Measurements from ENCODE around the gene PMVK. TPM values are rescaled to one million over a fixed set of nuclear protein-coding genes. Genes with fewer than 3 reads are reported as not detected.

The PMVK gene
- total and polyA plus RNA-seq, 2 of the 4 experiments (the other 2 are of a cell fraction): 9.0 to 28.1 TPM

GRCh38 chr1:154931940-154932487, 4.5 kb downstream of the PMVK start:
- Histone ChIP-seq H2BK20ac (ENCODE audit: low read depth, low read length) (no peak overlapping the region), H2BK15ac (ENCODE audit: low read depth, low read length) (no peak overlapping the region), H3K56ac (ENCODE audit: extremely low read depth, insufficient read depth, low read length) (no peak overlapping the region), H3K27ac (ENCODE audit: insufficient read depth, low read length) (no peak overlapping the region), H4K20me1 (ENCODE audit: insufficient read depth, low read length) (no peaks in the 10 kb centered on the region), H3K4me1 (ENCODE audit: control insufficient read depth, insufficient read depth, low read length) (no peaks in the 10 kb centered on the region; the same call in 1 of the 2 replicates), H3K79me1 (ENCODE audit: low read depth in 1 of 2, low read length in 2 of 2) (peaks cover 0 to 14% of the 10 kb centered on the region in 2 experiments; a peak in 2 of 4 replicates), H3K18ac (ENCODE audit: low read depth, low read length) (no peak overlapping the region), H4K5ac (ENCODE audit: low read depth, low read length) (no peak overlapping the region), H3K14ac (replicated peaks; ENCODE audit: low read depth, low read length) (no peak overlapping the region), H3K4ac (ENCODE audit: low read depth, low read length) (no peak overlapping the region), H3K36me3 (ENCODE audit: control insufficient read depth, insufficient read depth, low read length) (peaks cover 6% of the 10 kb centered on the region), H2AK5ac (ENCODE audit: low read depth, low read length) (no peak overlapping the region), H4K8ac (ENCODE audit: low read depth in 2 of 2, low read length in 2 of 2) (no peak overlapping the region), H3K4me2 (ENCODE audit: low read depth, low read length) (no peak overlapping the region), H2AFZ (replicated peaks; ENCODE audit: low read length, poor library complexity) (no peak overlapping the region), H4K91ac (ENCODE audit: insufficient read depth, low read depth, low read length) (no peak overlapping the region), H2BK120ac (ENCODE audit: low read depth, low read length) (no peak overlapping the region), H3K9me3 (ENCODE audit: control insufficient read depth, insufficient read depth, low read length) (no peaks in the 10 kb centered on the region), H3K9ac (ENCODE audit: low read depth, low read length) (no peak overlapping the region), H3K23ac (ENCODE audit: low read depth, low read length) (no peak overlapping the region), H3K27me3 (ENCODE audit: control insufficient read depth, insufficient read depth, low read length) (no peaks in the 10 kb centered on the region), H2AK9ac (replicated peaks; ENCODE audit: low read depth, low read length, poor library complexity) (no peak overlapping the region), H3K4me3 (ENCODE audit: insufficient read depth, low read depth, low read length) (no peak overlapping the region), H3K9me1 (ENCODE audit: insufficient read depth, low read length) (peaks cover 7% of the 10 kb centered on the region; the same call in 1 of the 2 replicates), H2BK5ac (ENCODE audit: low read depth, low read length, poor library complexity, severe bottlenecking) (no peak overlapping the region)
- dilution Hi-C loops (cut with HindIII; ENCODE audit: low sequenced_read_pairs, unreplicated experiment): no loop called here
- ChIA-PET POLR2A (ENCODE audit: unreplicated experiment) (no interaction called here), CTCF (interaction anchor here (0.6 to 0.7 kb wide), 2 partner anchors 15 to 47 kb away, joined by 3 to 6 read pairs; no protein-coding TSS in a partner anchor)
- in situ Hi-C loops (cut with MboI; ENCODE audit: low sequenced_read_pairs): no loop called here
- BruUV-seq (replicated peaks): no TSS peak
- WGBS, 2 experiments (ENCODE audit: extremely low coverage in 2 of 2, insufficient read length in 1 of 2): 40% methylated on average over 1 of the region's 11 CpGs; no CpG with 5 or more reads in 1 of the 2 experiments
- DNase-seq (no peak), ATAC-seq (ENCODE audit: low read depth) (no peak)
- TF ChIP-seq MXI1 (IDR thresholded peaks at IDR 0.05; ENCODE audit: borderline replicate concordance, low read depth, low read length): no peak
- TF ChIP-seq RCOR1 (IDR thresholded peaks at IDR 0.05; ENCODE audit: insufficient replicate concordance, low read length): no peak
- intact Hi-C loops (cut with micrococcal nuclease): no loop called here

Data from IMR-90 (cell line).